ENCODE data around the gene TMEM51. TPM values are rescaled to one million over a fixed set of nuclear protein-coding genes. Genes with fewer than 3 reads are reported as not detected.

Gene TMEM51
- polyA plus RNA-seq, 1 donor from 2014 or later = 1.7 TPM

DNA sequence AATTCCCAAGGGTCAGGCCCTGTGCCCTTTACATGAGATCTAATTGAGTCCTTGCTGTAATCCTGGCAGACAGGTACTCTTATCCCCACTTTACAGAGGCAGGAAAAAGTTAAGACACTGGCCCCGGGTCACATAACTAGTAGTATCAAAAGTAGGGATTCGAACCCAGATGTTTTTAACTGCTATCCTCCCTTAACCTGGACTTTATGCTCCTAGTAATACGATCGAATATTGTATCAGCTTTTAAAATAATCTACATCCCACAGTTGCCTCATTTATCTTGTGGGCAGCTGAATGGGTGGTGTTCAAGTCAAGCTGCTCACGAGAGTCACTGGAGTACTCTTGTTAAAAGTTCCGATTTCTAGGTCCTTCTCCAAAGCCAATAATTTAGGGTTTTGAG is 25.5 kb upstream of the TMEM51 start:
- no peak overlapping the region for H3K9ac ChIP-seq (ENCODE audit: low read length)
- H3K36me3 ChIP-seq (ENCODE audit: insufficient read depth, low read length) = no peaks in the 10 kb centered on the region
- no peaks in the 10 kb centered on the region for H3K27me3 ChIP-seq (ENCODE audit: insufficient read depth, low read depth, low read length)
- H2AFZ ChIP-seq (ENCODE audit: low read depth, low read length) = no peak overlapping the region
- TF ChIP-seq POLR2AphosphoS5 (IDR thresholded peaks at IDR 0.05) (no peak), SMC3 (conservative IDR thresholded peaks at IDR 0.05; ENCODE audit: poor library complexity) (no peak), EZH2 (IDR thresholded peaks at IDR 0.05; ENCODE audit: borderline replicate concordance, insufficient read depth, low read length, poor library complexity, severe bottlenecking) (no peak), RAD21 (conservative IDR thresholded peaks at IDR 0.05) (no peak), EP300 (conservative IDR thresholded peaks at IDR 0.05; ENCODE audit: poor library complexity, severe bottlenecking) (no peak), TAF1 (IDR thresholded peaks at IDR 0.05; ENCODE audit: low read depth) (no peak), MXI1 (conservative IDR thresholded peaks at IDR 0.05; ENCODE audit: poor library complexity, severe bottlenecking) (no peak)
- TF ChIP-seq, protein P1, sequence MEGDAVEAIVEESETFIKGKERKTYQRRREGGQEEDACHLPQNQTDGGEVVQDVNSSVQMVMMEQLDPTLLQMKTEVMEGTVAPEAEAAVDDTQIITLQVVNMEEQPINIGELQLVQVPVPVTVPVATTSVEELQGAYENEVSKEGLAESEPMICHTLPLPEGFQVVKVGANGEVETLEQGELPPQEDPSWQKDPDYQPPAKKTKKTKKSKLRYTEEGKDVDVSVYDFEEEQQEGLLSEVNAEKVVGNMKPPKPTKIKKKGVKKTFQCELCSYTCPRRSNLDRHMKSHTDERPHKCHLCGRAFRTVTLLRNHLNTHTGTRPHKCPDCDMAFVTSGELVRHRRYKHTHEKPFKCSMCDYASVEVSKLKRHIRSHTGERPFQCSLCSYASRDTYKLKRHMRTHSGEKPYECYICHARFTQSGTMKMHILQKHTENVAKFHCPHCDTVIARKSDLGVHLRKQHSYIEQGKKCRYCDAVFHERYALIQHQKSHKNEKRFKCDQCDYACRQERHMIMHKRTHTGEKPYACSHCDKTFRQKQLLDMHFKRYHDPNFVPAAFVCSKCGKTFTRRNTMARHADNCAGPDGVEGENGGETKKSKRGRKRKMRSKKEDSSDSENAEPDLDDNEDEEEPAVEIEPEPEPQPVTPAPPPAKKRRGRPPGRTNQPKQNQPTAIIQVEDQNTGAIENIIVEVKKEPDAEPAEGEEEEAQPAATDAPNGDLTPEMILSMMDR (IDR thresholded peaks at IDR 0.05; ENCODE audit: poor library complexity, severe bottlenecking) = no peak
- TF ChIP-seq, protein P2, sequence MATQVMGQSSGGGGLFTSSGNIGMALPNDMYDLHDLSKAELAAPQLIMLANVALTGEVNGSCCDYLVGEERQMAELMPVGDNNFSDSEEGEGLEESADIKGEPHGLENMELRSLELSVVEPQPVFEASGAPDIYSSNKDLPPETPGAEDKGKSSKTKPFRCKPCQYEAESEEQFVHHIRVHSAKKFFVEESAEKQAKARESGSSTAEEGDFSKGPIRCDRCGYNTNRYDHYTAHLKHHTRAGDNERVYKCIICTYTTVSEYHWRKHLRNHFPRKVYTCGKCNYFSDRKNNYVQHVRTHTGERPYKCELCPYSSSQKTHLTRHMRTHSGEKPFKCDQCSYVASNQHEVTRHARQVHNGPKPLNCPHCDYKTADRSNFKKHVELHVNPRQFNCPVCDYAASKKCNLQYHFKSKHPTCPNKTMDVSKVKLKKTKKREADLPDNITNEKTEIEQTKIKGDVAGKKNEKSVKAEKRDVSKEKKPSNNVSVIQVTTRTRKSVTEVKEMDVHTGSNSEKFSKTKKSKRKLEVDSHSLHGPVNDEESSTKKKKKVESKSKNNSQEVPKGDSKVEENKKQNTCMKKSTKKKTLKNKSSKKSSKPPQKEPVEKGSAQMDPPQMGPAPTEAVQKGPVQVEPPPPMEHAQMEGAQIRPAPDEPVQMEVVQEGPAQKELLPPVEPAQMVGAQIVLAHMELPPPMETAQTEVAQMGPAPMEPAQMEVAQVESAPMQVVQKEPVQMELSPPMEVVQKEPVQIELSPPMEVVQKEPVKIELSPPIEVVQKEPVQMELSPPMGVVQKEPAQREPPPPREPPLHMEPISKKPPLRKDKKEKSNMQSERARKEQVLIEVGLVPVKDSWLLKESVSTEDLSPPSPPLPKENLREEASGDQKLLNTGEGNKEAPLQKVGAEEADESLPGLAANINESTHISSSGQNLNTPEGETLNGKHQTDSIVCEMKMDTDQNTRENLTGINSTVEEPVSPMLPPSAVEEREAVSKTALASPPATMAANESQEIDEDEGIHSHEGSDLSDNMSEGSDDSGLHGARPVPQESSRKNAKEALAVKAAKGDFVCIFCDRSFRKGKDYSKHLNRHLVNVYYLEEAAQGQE (IDR thresholded peaks at IDR 0.05; ENCODE audit: borderline replicate concordance) = no peak
- H3K79me2 ChIP-seq (replicated peaks; ENCODE audit: insufficient read depth, low read length) = no peaks in the 10 kb centered on the region
- H3K4me3 ChIP-seq (ENCODE audit: low read length) = no peak overlapping the region
- no peak overlapping the region for H3K27ac ChIP-seq (ENCODE audit: low read length)
- no peaks in the 10 kb centered on the region for H3F3A ChIP-seq (ENCODE audit: insufficient read depth, low read length, poor library complexity, severe bottlenecking)
- H4K20me1 ChIP-seq (ENCODE audit: insufficient read depth) = no peaks in the 10 kb centered on the region
- no peaks in the 10 kb centered on the region for H3K9me3 ChIP-seq (ENCODE audit: low read length)
- H3K9me2 ChIP-seq (ENCODE audit: insufficient read depth, low read length) = no peaks in the 10 kb centered on the region
- H3K4me2 ChIP-seq (ENCODE audit: low read length) = no peak overlapping the region

DNA sequence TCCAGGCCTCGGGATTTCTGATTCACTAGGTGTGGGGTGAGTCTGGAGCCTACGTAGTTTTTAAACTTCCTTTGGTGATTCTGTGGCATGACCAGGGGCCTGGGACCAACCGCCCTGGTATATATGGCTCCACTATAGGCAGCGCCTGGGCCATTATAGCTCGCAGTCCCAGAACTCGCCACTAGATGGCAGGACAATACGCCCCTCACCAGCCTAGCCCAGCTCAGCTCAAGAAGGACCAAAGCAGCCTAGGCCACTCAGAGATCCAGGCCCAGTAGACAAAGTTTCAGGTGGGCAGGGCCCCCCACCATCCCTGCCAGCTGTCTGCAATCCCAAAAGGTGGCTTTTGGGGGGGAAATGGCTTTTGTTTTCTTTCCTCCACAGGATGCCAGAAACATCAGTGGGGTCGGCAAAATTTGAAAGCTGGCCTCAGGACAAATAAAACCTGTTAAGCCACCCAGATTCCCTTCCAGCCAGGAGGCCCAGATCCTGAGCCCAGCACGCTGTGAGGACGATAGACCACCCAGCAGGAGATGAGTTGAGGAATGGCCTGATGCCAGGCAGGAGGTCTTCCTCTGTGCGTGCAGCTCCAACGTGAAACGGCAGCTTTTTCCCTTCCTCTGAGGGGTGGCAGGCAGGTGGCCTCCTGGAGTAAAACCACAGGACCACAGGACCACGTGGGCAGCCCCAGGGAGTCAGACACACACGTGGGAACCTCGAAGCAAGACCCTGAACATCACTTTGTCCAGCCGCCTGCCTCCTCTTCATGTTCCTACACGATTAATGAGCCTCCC is 24.8 kb upstream of the TMEM51 start:
- no peaks in the 10 kb centered on the region for H3K79me2 ChIP-seq (replicated peaks; ENCODE audit: insufficient read depth, low read length)
- no peaks in the 10 kb centered on the region for H3K27me3 ChIP-seq (ENCODE audit: insufficient read depth, low read depth, low read length)
- H3F3A ChIP-seq (ENCODE audit: insufficient read depth, low read length, poor library complexity, severe bottlenecking) = no peaks in the 10 kb centered on the region
- H4K20me1 ChIP-seq (ENCODE audit: insufficient read depth) = no peaks in the 10 kb centered on the region
- TF ChIP-seq EZH2 (IDR thresholded peaks at IDR 0.05; ENCODE audit: borderline replicate concordance, insufficient read depth, low read length, poor library complexity, severe bottlenecking) = no peak
- TF ChIP-seq, protein P1 (IDR thresholded peaks at IDR 0.05; ENCODE audit: poor library complexity, severe bottlenecking) = peak; percentile 76
- peak; percentile 73 for TF ChIP-seq RAD21 (conservative IDR thresholded peaks at IDR 0.05)
- TF ChIP-seq TAF1 (IDR thresholded peaks at IDR 0.05; ENCODE audit: low read depth) = no peak
- peak; percentile 79 for TF ChIP-seq SMC3 (conservative IDR thresholded peaks at IDR 0.05; ENCODE audit: poor library complexity)
- no peak for TF ChIP-seq POLR2AphosphoS5 (IDR thresholded peaks at IDR 0.05)
- H2AFZ ChIP-seq (ENCODE audit: low read depth, low read length) = no peak overlapping the region
- H3K9ac ChIP-seq (ENCODE audit: low read length) = no peak overlapping the region
- H3K4me2 ChIP-seq (ENCODE audit: low read length) = no peak overlapping the region
- H3K27ac ChIP-seq (ENCODE audit: low read length) = no peak overlapping the region
- H3K9me3 ChIP-seq (ENCODE audit: low read length) = no peaks in the 10 kb centered on the region
- H3K36me3 ChIP-seq (ENCODE audit: insufficient read depth, low read length) = no peaks in the 10 kb centered on the region
- no peak overlapping the region for H3K4me3 ChIP-seq (ENCODE audit: low read length)
- no peaks in the 10 kb centered on the region for H3K9me2 ChIP-seq (ENCODE audit: insufficient read depth, low read length)
